DMS 273 (cell line): ENCODE data around the gene UNC93A.

Source experiments
- DNase-seq: peaks from one replicate; lab custom pipeline; 2025; ENCODE audit not compliant: unreplicated experiment; lab: John Stamatoyannopoulos, UW

UNC93A gene

GRCh38 chr6:167293088-167293589 is 2.0 kb downstream of the UNC93A start:
- no peak for DNase-seq

GRCh38 chr6:167293590-167294091 is 2.5 kb downstream of the UNC93A start:
- DNase-seq, result no peak

DNA sequence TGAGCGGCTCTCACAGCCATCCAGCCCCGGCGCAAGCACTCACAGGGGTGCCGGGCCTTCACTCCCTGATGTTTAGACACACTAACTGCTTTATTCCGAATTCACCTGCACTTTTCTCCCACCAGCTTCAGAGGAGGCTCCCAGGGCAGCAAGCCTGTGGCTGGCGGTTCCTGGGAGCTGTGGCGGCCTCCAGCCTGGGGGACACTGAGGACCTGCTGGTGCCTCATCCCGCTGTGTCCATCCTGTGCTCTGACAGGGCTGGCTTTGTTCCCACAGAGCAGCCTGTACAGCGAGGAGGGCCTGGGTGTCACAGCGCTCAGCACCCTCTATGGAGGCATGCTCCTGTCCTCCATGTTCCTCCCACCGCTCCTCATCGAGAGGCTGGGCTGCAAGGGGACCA is 3.1 kb downstream of the UNC93A start:
- no peak for DNase-seq

GRCh38 chr6:167294651-167295494 is 3.8 kb downstream of the UNC93A start:
- DNase-seq, result no peak

DNA sequence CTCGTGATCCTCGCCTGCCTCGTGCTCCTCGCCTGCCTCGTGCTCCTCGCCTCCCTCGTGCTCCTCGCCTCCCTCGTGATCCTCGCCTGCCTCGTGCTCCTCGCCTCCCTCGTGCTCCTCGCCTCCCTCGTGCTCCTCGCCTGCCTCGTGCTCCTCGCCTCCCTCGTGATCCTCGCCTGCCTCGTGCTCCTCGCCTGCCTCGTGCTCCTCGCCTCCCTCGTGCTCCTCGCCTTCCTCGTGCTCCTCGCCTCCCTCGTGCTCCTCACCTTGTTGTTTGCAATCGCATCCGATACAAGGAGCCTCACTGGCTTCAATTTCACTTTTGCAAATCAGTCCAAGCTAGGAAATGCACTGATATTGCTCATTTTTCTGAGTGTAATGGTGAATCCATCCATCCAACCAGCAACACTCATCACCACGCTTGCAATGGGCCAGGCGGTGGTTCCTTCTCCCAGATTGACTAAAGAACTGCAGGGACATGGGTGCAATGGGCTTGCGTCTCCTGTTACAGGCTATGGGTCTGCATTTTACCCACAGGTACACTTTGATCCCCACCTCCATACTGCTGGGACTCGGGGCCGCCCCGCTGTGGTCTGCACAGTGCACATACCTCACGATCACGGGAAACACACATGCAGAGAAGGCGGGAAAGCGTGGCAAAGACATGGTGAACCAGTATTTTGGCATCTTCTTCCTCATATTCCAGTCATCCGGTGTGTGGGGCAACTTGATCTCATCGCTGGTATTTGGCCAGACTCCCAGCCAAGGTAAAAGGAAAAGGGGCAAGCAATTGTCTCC is 4.6 kb downstream of the UNC93A start:
- no peak for DNase-seq

- no peak for DNase-seq
Measured at GRCh38 chr6:167296293-167296690, 5.2 kb downstream of the UNC93A start.

GRCh38 chr6:167296902-167297301 is 5.8 kb downstream of the UNC93A start:
- DNase-seq, result no peak

DNA sequence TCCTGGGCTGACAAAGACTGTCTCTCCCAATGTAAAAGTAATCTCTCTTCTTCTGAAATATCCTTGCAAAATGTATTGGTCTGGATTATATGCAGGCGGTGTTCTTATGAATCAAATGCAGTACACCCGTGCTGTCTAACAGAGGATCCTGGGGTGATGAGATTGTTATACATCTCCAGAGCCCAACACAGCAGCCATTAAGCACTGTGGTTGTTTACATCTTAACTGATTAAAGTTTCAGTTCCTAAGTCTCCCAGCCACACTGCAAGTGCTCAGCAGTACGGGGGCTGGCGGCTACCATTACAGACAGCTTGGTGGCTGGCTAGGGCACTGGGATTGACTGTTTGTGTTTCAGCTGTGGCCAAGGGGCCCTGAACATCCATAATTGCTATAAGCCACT is 7.0 kb downstream of the UNC93A start:
- DNase-seq, result no peak

DNA sequence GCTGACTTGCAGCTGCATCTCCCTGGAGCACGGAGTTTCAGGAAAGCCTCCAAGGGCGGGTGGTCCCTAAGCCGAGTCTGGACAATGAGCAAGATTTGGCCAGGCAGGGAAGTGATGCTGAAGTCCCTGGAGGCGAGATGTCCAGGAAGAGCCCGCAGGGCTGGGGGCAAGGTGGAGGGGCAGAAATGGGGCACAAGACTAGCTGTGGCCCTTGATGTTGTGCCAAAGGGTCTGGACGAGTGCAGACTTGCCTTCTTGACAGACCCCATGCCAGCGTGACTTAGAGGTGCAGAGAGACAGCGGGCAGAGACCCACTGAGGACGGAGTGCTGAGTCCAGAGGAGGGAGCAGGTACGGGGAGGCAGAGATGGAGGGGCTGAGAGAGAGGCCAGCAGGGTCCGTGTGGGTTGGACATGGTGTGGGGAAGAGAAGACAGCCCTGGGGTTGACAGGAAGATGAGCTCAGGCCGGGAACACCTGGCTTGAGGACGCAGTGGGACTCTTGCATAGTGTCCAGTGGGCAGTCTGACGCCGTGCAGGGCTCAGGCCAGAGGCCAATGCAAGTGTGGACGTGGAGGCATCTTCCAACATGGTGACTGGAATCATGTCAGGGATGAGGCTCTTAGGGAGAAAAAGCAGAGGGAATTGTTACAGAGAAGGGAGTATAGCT is 8.7 kb downstream of the UNC93A start:
- no peak for DNase-seq

- no peak for DNase-seq
Measured at GRCh38 chr6:167300902-167301777, 10.0 kb downstream of the UNC93A start.

DNA sequence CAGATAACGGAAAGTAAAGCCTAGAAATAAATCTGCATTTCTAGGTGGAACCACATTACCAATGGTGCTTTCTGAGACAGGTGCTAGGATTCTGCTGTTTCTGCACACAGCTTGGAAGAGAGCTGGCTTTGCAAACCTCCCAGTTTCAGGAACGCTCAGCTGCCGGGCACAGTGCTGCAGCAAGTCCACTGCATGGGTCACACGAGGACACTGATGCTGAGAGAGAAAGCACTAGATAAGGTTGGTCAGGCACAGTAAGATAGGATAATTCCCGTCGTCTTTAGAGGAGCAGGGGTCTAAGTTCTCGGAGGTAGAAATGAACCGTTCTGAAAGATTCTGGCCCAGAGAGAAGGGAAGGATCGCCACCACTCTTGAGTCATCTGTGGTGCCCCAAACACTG is 11.0 kb downstream of the UNC93A start:
- DNase-seq, result no peak

DNA sequence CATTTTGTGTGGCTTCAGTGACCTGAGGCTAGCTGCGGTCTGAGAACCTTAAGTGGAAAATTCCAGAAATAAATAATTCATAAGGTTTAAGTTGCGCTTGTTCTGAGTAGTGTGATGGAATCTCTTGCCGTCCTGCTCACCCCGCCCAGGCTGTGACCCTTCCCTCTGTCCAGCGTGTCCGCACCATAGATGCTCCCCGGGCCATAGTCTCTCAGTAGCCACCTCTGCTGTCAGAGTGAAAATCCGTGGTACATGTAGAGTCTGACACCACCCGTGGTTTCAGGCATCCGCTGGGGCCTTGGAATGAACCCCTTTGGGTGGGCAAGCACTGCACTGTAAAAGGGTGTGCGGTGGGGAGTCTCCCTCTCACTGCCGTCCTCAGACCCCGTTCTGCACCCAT is 11.7 kb downstream of the UNC93A start:
- DNase-seq, result no peak

- DNase-seq, result no peak
Measured at GRCh38 chr6:167303675-167304625, 12.8 kb downstream of the UNC93A start.

GRCh38 chr6:167304912-167305311 is 13.8 kb downstream of the UNC93A start:
- no peak for DNase-seq

GRCh38 chr6:167305796-167306195 is 14.7 kb downstream of the UNC93A start:
- DNase-seq, result no peak

DNA sequence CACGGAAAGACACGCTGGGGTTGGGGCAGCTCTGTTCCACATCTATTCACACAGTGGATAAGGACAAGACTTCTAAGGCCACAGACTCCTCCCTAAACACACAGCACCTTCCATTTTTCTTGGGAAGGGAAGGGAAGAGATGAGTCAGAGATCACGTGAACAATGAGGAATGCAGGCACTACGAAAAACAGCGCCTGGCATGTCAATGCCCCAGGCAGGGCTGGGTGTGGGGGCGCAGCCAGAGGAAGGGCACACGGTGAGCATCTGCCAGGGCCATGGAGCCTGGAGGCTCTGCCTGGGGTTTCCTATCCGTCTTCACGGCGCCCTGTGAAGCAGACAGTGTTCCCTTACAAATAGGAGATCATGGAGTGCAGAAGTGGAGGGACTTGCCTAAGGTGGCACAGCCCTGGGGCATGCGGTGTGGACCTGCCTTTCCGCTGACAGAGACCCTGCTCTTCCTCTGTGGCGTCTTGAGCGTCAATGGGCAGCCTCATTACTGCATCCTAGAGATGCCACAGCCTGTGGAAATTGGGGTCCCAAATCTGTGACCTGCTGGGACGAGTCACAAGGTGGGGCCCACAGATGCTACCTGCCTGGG is 15.4 kb downstream of the UNC93A start:
- no peak for DNase-seq

GRCh38 chr6:167307342-167307955 is 16.3 kb downstream of the UNC93A start:
- DNase-seq, result no peak

- DNase-seq, result no peak
Measured at GRCh38 chr6:167308207-167308606, 17.1 kb downstream of the UNC93A start.
